HCT116 (cell line): ENCODE data around the gene DHRS11.

Source experiments
- MAX ChIP-seq: IDR thresholded peaks from 2 replicates; pipeline ENCODE4 v1.6.1; 2012
- POLR2AphosphoS5 ChIP-seq: IDR thresholded peaks from 2 replicates; pipeline ENCODE4 v1.6.1; 2011; ENCODE audit warnings: mild to moderate bottlenecking, low read depth, low read length, moderate library complexity
- REST ChIP-seq: IDR thresholded peaks from 2 replicates; pipeline ENCODE4 v1.6.1; 2012; ENCODE audit warnings: low read depth
- TF ChIP-seq, protein P1 (sequence below), 3 experiments: fragments of 200-600 bp in 1 of 3; sonication (generic) in 1 of 3; IDR thresholded peaks in 2 of 3; conservative IDR thresholded peaks in 1 of 3; 2 replicates each; pipeline ENCODE4 v1.5.1; 2012 to 2017; ENCODE audit warnings: low read depth in 2 of 3, low read length in 2 of 3, antibody characterized with exemption in 1 of 3, borderline replicate concordance in 1 of 3, control low read depth in 1 of 3, mild to moderate bottlenecking in 1 of 3, mixed read lengths in 1 of 3, mixed run types in 1 of 3, moderate library complexity in 1 of 3; ENCODE audit not compliant: insufficient read depth in 1 of 3

DNA sequence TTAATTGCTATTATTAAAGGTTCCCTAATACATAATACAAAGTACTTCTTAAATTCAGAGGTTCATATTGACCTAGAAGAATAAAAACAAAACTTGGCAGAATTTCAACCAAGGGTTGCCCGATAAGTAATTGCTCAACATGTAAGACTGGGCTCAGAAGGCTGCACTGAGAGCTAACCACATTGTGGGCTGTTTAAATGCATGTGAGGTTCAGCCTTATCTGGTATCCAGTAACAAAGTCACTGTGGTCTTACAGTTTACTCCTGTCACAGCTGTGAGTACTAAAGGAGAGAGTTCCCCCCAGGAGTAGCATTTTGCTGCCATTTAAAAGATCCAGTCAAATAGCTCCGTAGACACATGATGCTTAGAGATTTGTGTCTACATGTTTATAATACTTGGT is 1.6 kb upstream of the DHRS11 start:
- no peak for TF ChIP-seq MAX
- no peak for TF ChIP-seq POLR2AphosphoS5
- no peak for TF ChIP-seq REST
- TF ChIP-seq, protein P1, sequence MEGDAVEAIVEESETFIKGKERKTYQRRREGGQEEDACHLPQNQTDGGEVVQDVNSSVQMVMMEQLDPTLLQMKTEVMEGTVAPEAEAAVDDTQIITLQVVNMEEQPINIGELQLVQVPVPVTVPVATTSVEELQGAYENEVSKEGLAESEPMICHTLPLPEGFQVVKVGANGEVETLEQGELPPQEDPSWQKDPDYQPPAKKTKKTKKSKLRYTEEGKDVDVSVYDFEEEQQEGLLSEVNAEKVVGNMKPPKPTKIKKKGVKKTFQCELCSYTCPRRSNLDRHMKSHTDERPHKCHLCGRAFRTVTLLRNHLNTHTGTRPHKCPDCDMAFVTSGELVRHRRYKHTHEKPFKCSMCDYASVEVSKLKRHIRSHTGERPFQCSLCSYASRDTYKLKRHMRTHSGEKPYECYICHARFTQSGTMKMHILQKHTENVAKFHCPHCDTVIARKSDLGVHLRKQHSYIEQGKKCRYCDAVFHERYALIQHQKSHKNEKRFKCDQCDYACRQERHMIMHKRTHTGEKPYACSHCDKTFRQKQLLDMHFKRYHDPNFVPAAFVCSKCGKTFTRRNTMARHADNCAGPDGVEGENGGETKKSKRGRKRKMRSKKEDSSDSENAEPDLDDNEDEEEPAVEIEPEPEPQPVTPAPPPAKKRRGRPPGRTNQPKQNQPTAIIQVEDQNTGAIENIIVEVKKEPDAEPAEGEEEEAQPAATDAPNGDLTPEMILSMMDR (IDR thresholded peaks at IDR 0.05 in 2 of 3, conservative IDR thresholded peaks at IDR 0.05 in 1 of 3; ENCODE audit: borderline replicate concordance in 1 of 3, insufficient read depth in 1 of 3, low read depth in 2 of 3, low read length in 2 of 3): no peak
